SU-DHL-6 (cell line): Measurements from ENCODE around the gene ZNF747.

Experiments
- H2AFZ ChIP-seq: fragments of 200-600 bp; sonication (generic); 2 replicates; pipeline ENCODE4 v1.6.1; 2014; ENCODE audit warnings: low read depth, mild to moderate bottlenecking, moderate library complexity, mixed read lengths, antibody characterized with exemption, low read length; ENCODE audit not compliant: severe bottlenecking
- H3F3A ChIP-seq: fragments of 200-600 bp; shearing (Covaris generic); 2 replicates; pipeline ENCODE4 v1.6.0; 2016; ENCODE audit warnings: antibody characterized with exemption, mild to moderate bottlenecking; ENCODE audit not compliant: insufficient read depth
- H3K27ac ChIP-seq: fragments of 200-600 bp; sonication (generic); 2 replicates; pipeline ENCODE4 v1.5.1; 2016; ENCODE audit warnings: low read depth, mild to moderate bottlenecking, low read length, moderate library complexity, mixed read lengths
- H3K27me3 ChIP-seq: fragments of 200-600 bp; sonication (generic), shearing (Covaris generic); 2 replicates; pipeline ENCODE4 v1.6.0; 2014; ENCODE audit warnings: mild to moderate bottlenecking, low read length
- H3K36me3 ChIP-seq: fragments of 200-600 bp; sonication (generic); 2 replicates; pipeline ENCODE4 v1.6.1; 2014; ENCODE audit warnings: mild to moderate bottlenecking, low read length, mixed read lengths
- H3K4me2 ChIP-seq: fragments of 300-600, 200-600 bp; shearing (Covaris generic), sonication (generic); 2 replicates; pipeline ENCODE4 v1.6.0; 2014; ENCODE audit warnings: low read length, low read depth, mild to moderate bottlenecking; ENCODE audit not compliant: poor library complexity, severe bottlenecking
- H3K4me3 ChIP-seq: fragments of 200-600 bp; sonication (generic); 2 replicates; pipeline ENCODE4 v1.5.1; 2014; ENCODE audit warnings: antibody characterized with exemption, low read length, mild to moderate bottlenecking, mixed read lengths; ENCODE audit not compliant: insufficient read depth, poor library complexity, severe bottlenecking
- H3K79me2 ChIP-seq: fragments of 200-600 bp; sonication (generic); 2 replicates; pipeline ENCODE4 v1.6.1; 2014; ENCODE audit warnings: mild to moderate bottlenecking, low read length, moderate library complexity; ENCODE audit not compliant: insufficient read depth
- H3K9ac ChIP-seq: fragments of 200-600 bp; sonication (generic); 2 replicates; pipeline ENCODE4 v1.7.0; 2014; ENCODE audit warnings: mild to moderate bottlenecking, low read length
- H3K9me2 ChIP-seq: fragments of 200-600 bp; sonication (generic); replicated peaks from 2 replicates; pipeline ENCODE4 v1.6.1; 2014; ENCODE audit warnings: low read length; ENCODE audit not compliant: insufficient read depth
- H3K9me3 ChIP-seq: fragments of 200-600 bp; sonication (generic); 2 replicates; pipeline ENCODE4 v1.6.1; 2014; ENCODE audit warnings: low read length, mixed read lengths; ENCODE audit not compliant: insufficient read depth
- H4K20me1 ChIP-seq: fragments of 200-600 bp; sonication (generic); 2 replicates; pipeline ENCODE4 v1.6.1; 2014; ENCODE audit warnings: low read depth, mild to moderate bottlenecking, antibody characterized with exemption, low read length, moderate library complexity, mixed read lengths
- EZH2phosphoT487 ChIP-seq: fragments of 200-600 bp; sonication (generic), shearing (Covaris generic); conservative IDR thresholded peaks from 2 replicates; pipeline ENCODE4 v1.6.1; 2018; ENCODE audit warnings: mild to moderate bottlenecking, antibody characterized with exemption, low read length, moderate library complexity, mixed read lengths
- TF ChIP-seq, protein P1 (sequence below): fragments of 200-600 bp; sonication (generic); IDR thresholded peaks from one replicate; pipeline ENCODE4 v1.5.1; 2017; ENCODE audit warnings: antibody characterized with exemption, mild to moderate bottlenecking, low read length, moderate library complexity; ENCODE audit not compliant: insufficient read depth, poor library complexity, severe bottlenecking

ZNF747 gene

GRCh38 chr16:30482366-30482765 lies 52.3 kb downstream of the ZNF747 start:
- H3F3A ChIP-seq = peaks cover 4% of the 10 kb centered on the region; the same call in 1 of the 2 replicates
- H2AFZ ChIP-seq = no peak overlapping the region
- no peaks in the 10 kb centered on the region for H3K9me3 ChIP-seq
- H3K9me2 ChIP-seq = no peaks in the 10 kb centered on the region
- no peaks in the 10 kb centered on the region for H4K20me1 ChIP-seq
- H3K27ac ChIP-seq = no peak overlapping the region
- peaks cover 30% of the 10 kb centered on the region for H3K36me3 ChIP-seq
- peaks cover 41% of the 10 kb centered on the region for H3K79me2 ChIP-seq
- no peaks in the 10 kb centered on the region for H3K27me3 ChIP-seq
- no peak overlapping the region for H3K4me3 ChIP-seq
- TF ChIP-seq EZH2phosphoT487 = no peak
- TF ChIP-seq, protein P1, sequence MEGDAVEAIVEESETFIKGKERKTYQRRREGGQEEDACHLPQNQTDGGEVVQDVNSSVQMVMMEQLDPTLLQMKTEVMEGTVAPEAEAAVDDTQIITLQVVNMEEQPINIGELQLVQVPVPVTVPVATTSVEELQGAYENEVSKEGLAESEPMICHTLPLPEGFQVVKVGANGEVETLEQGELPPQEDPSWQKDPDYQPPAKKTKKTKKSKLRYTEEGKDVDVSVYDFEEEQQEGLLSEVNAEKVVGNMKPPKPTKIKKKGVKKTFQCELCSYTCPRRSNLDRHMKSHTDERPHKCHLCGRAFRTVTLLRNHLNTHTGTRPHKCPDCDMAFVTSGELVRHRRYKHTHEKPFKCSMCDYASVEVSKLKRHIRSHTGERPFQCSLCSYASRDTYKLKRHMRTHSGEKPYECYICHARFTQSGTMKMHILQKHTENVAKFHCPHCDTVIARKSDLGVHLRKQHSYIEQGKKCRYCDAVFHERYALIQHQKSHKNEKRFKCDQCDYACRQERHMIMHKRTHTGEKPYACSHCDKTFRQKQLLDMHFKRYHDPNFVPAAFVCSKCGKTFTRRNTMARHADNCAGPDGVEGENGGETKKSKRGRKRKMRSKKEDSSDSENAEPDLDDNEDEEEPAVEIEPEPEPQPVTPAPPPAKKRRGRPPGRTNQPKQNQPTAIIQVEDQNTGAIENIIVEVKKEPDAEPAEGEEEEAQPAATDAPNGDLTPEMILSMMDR = no peak
- H3K4me2 ChIP-seq = no peak overlapping the region
- no peak overlapping the region for H3K9ac ChIP-seq

DNA sequence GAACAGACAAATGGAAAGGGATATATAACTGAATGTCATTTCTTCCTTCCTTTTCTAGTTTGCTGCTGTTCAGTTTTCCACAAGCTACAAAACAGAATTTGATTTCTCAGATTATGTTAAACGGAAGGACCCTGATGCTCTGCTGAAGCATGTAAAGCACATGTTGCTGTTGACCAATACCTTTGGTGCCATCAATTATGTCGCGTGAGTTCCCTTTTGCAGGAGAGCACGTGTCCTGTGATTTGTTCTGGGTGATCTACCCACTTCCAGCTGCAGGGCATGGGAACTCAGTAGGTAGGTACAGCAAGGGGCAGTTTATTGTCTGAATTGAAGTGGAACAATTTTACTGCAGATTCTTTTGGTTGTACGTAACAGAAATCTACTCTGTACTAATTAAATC lies 53.3 kb downstream of the ZNF747 start:
- H3K9me3 ChIP-seq = no peaks in the 10 kb centered on the region
- H3K27me3 ChIP-seq = no peaks in the 10 kb centered on the region
- H3K4me3 ChIP-seq = no peak overlapping the region
- H3F3A ChIP-seq = peaks cover 4% of the 10 kb centered on the region; the same call in 1 of the 2 replicates
- no peak overlapping the region for H3K4me2 ChIP-seq
- H3K36me3 ChIP-seq = peaks cover 35% of the 10 kb centered on the region
- no peak overlapping the region for H3K9ac ChIP-seq
- H3K27ac ChIP-seq = no peak overlapping the region
- no peaks in the 10 kb centered on the region for H3K9me2 ChIP-seq
- TF ChIP-seq, protein P1 = no peak
- no peak for TF ChIP-seq EZH2phosphoT487
- H4K20me1 ChIP-seq = no peaks in the 10 kb centered on the region
- no peak overlapping the region for H2AFZ ChIP-seq
- peaks cover 41% of the 10 kb centered on the region for H3K79me2 ChIP-seq
